ENCODE data around the gene SNX19. TPM values are rescaled to one million over a fixed set of nuclear protein-coding genes. Genes with fewer than 3 reads are reported as not detected.

Gene SNX19
- total and polyA plus RNA-seq, 2 experiments from 2014 or later: 5.2 to 30.0 TPM

- no peak for TF ChIP-seq EZH2 (IDR thresholded peaks at IDR 0.05; ENCODE audit: low read depth, unreplicated experiment)
- TF ChIP-seq NANOG (IDR thresholded peaks at IDR 0.05; ENCODE audit: borderline replicate concordance): no peak
- no peak for TF ChIP-seq JUNB (IDR thresholded peaks at IDR 0.05; ENCODE audit: unreplicated experiment)
- no peak for TF ChIP-seq EZH2phosphoT487 (IDR thresholded peaks at IDR 0.05; ENCODE audit: unreplicated experiment)
- no peak for TF ChIP-seq POLR2AphosphoS5 (IDR thresholded peaks at IDR 0.05; ENCODE audit: low read depth)
- no peak for TF ChIP-seq ZNF331 (CRISPR knock-in tag; IDR thresholded peaks at IDR 0.05; ENCODE audit: low read depth)
- TF ChIP-seq CREB1 (CRISPR knock-in tag; IDR thresholded peaks at IDR 0.05; ENCODE audit: low read depth): no peak
- TF ChIP-seq CTCF (conservative IDR thresholded peaks at IDR 0.05; ENCODE audit: low read depth in 2 of 2): no peak
- TF ChIP-seq STAT1 (IDR thresholded peaks at IDR 0.05; ENCODE audit: unreplicated experiment): no peak
- no peak overlapping the region for H3K27ac ChIP-seq (ENCODE audit: low read depth)
- peaks cover 16% of the 10 kb centered on the region for H3K4me1 Mint-ChIP-seq
Observed at GRCh38 chr11:130865091-130865773, 51.0 kb downstream of the SNX19 start.

GRCh38 chr11:130861902-130862860 is 54.1 kb downstream of the SNX19 start:
- Histone ChIP-seq H3K4me1 (ENCODE audit: insufficient read depth) (no peaks in the 10 kb centered on the region; the same call in 1 of the 2 replicates), H3F3A (replicated peaks; ENCODE audit: low read depth) (no peaks in the 10 kb centered on the region), H3K4me2 (peak overlapping the region; percentile 66; the same call in 1 of the 2 replicates), H3K36me3 (ENCODE audit: insufficient read depth) (no peaks in the 10 kb centered on the region), H3K79me2 (replicated peaks; ENCODE audit: insufficient read depth) (no peaks in the 10 kb centered on the region), H3K27ac (ENCODE audit: low read depth) (no peak overlapping the region), H3K4me3 (peak overlapping the region; percentile 30; the same call in 1 of the 2 replicates), H3K27me3 (ENCODE audit: insufficient read depth) (no peaks in the 10 kb centered on the region), H3K9me2 (ENCODE audit: insufficient read depth) (no peaks in the 10 kb centered on the region; the same call in 1 of the 2 replicates), H2AFZ (peak overlapping the region; percentile 95), H4K20me1 (replicated peaks; ENCODE audit: insufficient read depth) (0 out of 2 replicates have a peak, but pooled peaks cover 3% of the 10 kb centered on the region)
- no peak overlapping the region; the same call in 1 of the 2 replicates for H3K27ac Mint-ChIP-seq
- ATAC-seq (peak; percentile 90), DNase-seq (ENCODE audit: low spot score) (peak; percentile 97)
- TF ChIP-seq CTCF (conservative IDR thresholded peaks at IDR 0.05; ENCODE audit: low read depth in 2 of 2) (peak; percentile 99 to 100), ETS1 (IDR thresholded peaks at IDR 0.05) (no peak)
- H3K36me3 Mint-ChIP-seq (ENCODE audit: low read depth): no peaks in the 10 kb centered on the region
- peaks cover 13% of the 10 kb centered on the region for H3K4me1 Mint-ChIP-seq
- peaks cover 2% of the 10 kb centered on the region; the same call in 1 of the 3 replicates for H3K9me3 Mint-ChIP-seq
- H3K4me3 Mint-ChIP-seq: no peak overlapping the region
- peaks cover 15% of the 10 kb centered on the region for H3K27me3 Mint-ChIP-seq (ENCODE audit: insufficient read depth, low read depth, poor library complexity)

More at GRCh38 chr11:130865091-130865773, 51.0 kb downstream of the SNX19 start:
- peaks cover 16% of the 10 kb centered on the region for H3K27me3 Mint-ChIP-seq (ENCODE audit: insufficient read depth, low read depth, poor library complexity)
- peak; percentile 54 for DNase-seq (ENCODE audit: low spot score)
- H3K4me2 ChIP-seq: no peak overlapping the region
- no peak overlapping the region for H3K4me3 Mint-ChIP-seq
- H3K9me2 ChIP-seq (ENCODE audit: insufficient read depth): no peaks in the 10 kb centered on the region
- H3K9me3 Mint-ChIP-seq: no peaks in the 10 kb centered on the region
- peak; percentile 65 for ATAC-seq
- no peaks in the 10 kb centered on the region for H3K79me2 ChIP-seq (replicated peaks; ENCODE audit: insufficient read depth)
- H3K27ac Mint-ChIP-seq: peak overlapping the region; percentile 47; the same call in 1 of the 2 replicates
- H3K4me3 ChIP-seq: no peak overlapping the region
- no peaks in the 10 kb centered on the region for H3K27me3 ChIP-seq (ENCODE audit: insufficient read depth)
- no peaks in the 10 kb centered on the region for H3K36me3 Mint-ChIP-seq (ENCODE audit: low read depth)
- 0 out of 2 replicates have a peak, but pooled peaks cover 3% of the 10 kb centered on the region for H4K20me1 ChIP-seq (replicated peaks; ENCODE audit: insufficient read depth)
- H3K36me3 ChIP-seq (ENCODE audit: insufficient read depth): no peaks in the 10 kb centered on the region
- H3K4me1 ChIP-seq (ENCODE audit: insufficient read depth): no peaks in the 10 kb centered on the region; the same call in 1 of the 2 replicates
- H2AFZ ChIP-seq: no peak overlapping the region
- no peaks in the 10 kb centered on the region for H3F3A ChIP-seq (replicated peaks; ENCODE audit: low read depth)

All from GM23338 (cell line).